GM12865 (cell line): ENCODE data around the gene USP53.

Source experiments
- DNase-seq: peaks from one replicate; pipeline ENCODE4 v3.0.0; 2010; ENCODE audit warnings: low read depth
- H3K4me3 ChIP-seq: 2 replicates; pipeline ENCODE4 v1.5.1; 2011; ENCODE audit warnings: mild to moderate bottlenecking, low read depth, low read length, control low read depth
- TF ChIP-seq, protein P1 (sequence below): IDR thresholded peaks from 2 replicates; pipeline ENCODE4 v1.5.1; 2011; ENCODE audit warnings: low read length, control low read depth, low read depth, inconsistent platforms; ENCODE audit not compliant: insufficient read depth; ENCODE audit errors: missing control alignments

The USP53 gene

GRCh38 chr4:119307606-119308005 lies 95.1 kb downstream of the USP53 start:
- H3K4me3 ChIP-seq, result no peak overlapping the region
- TF ChIP-seq, protein P1, sequence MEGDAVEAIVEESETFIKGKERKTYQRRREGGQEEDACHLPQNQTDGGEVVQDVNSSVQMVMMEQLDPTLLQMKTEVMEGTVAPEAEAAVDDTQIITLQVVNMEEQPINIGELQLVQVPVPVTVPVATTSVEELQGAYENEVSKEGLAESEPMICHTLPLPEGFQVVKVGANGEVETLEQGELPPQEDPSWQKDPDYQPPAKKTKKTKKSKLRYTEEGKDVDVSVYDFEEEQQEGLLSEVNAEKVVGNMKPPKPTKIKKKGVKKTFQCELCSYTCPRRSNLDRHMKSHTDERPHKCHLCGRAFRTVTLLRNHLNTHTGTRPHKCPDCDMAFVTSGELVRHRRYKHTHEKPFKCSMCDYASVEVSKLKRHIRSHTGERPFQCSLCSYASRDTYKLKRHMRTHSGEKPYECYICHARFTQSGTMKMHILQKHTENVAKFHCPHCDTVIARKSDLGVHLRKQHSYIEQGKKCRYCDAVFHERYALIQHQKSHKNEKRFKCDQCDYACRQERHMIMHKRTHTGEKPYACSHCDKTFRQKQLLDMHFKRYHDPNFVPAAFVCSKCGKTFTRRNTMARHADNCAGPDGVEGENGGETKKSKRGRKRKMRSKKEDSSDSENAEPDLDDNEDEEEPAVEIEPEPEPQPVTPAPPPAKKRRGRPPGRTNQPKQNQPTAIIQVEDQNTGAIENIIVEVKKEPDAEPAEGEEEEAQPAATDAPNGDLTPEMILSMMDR, result no peak
- DNase-seq, result no peak

DNA sequence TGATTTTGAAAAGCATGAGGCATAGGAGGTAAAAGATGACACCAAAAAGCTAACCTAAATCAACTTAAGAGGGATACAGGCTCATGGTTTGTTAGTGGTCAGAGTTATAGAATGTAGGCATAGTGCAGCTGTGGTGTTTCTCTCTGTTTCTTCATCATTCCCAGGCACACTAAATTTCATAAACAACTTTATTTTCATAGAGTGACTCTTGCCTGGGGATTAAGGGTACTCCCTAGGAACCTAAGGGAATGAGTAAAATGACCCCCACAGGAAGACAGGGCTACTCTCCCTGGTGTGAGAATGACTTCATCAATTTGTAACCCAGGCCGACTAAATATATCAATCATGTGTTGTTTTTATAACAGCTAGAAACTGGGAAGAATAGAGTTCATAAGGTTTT lies 98.3 kb downstream of the USP53 start:
- DNase-seq, result no peak

GRCh38 chr4:119313237-119313636 lies 100.7 kb downstream of the USP53 start:
- no peak for DNase-seq
- H3K4me3 ChIP-seq, result no peak overlapping the region
- TF ChIP-seq, protein P1, result no peak

More for the DNA sequence above, 98.3 kb downstream of the USP53 start:
- TF ChIP-seq, protein P1, result no peak
- no peak overlapping the region for H3K4me3 ChIP-seq

- DNase-seq, result peak; percentile 47
- TF ChIP-seq, protein P1, result peak; percentile 44
- H3K4me3 ChIP-seq, result no peak overlapping the region
Measured at GRCh38 chr4:119314356-119314755, 101.8 kb downstream of the USP53 start.

- no peak overlapping the region for H3K4me3 ChIP-seq
- TF ChIP-seq, protein P1, result no peak
- DNase-seq, result no peak
Measured at GRCh38 chr4:119315036-119315435, 102.5 kb downstream of the USP53 start.

- H3K4me3 ChIP-seq, result no peak overlapping the region
- DNase-seq, result no peak
- TF ChIP-seq, protein P1, result no peak
Measured at GRCh38 chr4:119317990-119318389, 105.5 kb downstream of the USP53 start.

GRCh38 chr4:119321921-119322687 lies 109.6 kb downstream of the USP53 start, which contains the start of gene FABP2:
TSS of gene FABP2 (minus strand) at chr4:119322138. CDS start at chr4:119322102, 36 bp downstream.
- TF ChIP-seq, protein P1, result no peak
- no peak for DNase-seq
- no peak within 1 kb of the TSS for H3K4me3 ChIP-seq
